ENCODE measurements around the gene IQGAP1.

- TF ChIP-seq POLR2A (IDR thresholded peaks at IDR 0.05; ENCODE audit: low read depth, low read length) (no peak), TAF1 (IDR thresholded peaks at IDR 0.05; ENCODE audit: low read depth, low read length) (no peak), POLR2AphosphoS5 (IDR thresholded peaks at IDR 0.05; ENCODE audit: low read depth, low read length) (no peak), SPI1 (IDR thresholded peaks at IDR 0.05; ENCODE audit: low read depth, low read length) (no peak), PAX5 (IDR thresholded peaks at IDR 0.05; ENCODE audit: insufficient read depth, low read length, severe bottlenecking) (no peak), POU2F2 (IDR thresholded peaks at IDR 0.05; ENCODE audit: low read depth, low read length) (no peak)
Measured at GRCh38 chr15:90545095-90545494, 157.1 kb downstream of the IQGAP1 start.

Data from GM12891 (cell line).